ENCODE measurements around the gene YTHDC1.
"Not testable (repeated sequence)": the region's sequence is repeated elsewhere in the genome, so short reads cannot be mapped to it uniquely, and the experiment has no call there.

YTHDC1 gene

DNA sequence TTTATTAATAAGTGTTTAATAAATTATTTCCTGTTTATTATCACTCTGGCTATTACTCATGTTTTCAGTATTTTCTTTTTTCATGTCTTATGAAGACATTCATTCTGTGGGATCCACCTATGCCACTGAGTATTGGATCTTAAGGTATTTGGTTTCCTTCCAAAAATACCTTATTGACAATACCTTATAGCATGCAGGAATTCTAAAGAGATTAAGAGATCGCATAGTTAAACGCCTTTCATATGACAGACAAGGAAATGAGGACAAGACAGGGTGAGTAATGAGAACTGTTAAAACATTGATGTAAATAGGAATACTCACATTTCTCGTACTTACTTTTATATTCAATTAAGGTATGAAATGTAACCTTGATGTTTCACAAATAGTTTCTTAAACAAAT lies 66.2 kb downstream of the YTHDC1 start:
- no peak for DNase-seq

DNA sequence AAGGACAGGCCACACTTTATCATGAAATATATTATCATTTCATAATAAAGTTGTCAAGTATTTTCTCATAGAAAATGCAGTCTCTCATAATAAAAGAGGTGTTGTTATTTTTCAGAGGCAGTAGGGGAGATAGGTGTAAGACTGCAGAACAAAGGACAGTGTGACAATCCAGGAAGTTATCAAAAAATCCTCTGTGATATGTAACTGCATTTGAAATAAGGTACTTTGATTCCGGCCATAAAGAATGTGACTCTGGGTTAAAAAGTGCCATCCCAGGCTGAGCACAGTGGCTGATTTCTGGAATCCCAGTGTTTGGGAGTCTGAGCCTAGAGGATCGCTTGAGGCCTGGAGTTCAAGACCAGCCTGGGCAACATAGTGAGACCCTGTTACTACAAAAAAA lies 66.8 kb downstream of the YTHDC1 start:
- DNase-seq: no peak

DNA sequence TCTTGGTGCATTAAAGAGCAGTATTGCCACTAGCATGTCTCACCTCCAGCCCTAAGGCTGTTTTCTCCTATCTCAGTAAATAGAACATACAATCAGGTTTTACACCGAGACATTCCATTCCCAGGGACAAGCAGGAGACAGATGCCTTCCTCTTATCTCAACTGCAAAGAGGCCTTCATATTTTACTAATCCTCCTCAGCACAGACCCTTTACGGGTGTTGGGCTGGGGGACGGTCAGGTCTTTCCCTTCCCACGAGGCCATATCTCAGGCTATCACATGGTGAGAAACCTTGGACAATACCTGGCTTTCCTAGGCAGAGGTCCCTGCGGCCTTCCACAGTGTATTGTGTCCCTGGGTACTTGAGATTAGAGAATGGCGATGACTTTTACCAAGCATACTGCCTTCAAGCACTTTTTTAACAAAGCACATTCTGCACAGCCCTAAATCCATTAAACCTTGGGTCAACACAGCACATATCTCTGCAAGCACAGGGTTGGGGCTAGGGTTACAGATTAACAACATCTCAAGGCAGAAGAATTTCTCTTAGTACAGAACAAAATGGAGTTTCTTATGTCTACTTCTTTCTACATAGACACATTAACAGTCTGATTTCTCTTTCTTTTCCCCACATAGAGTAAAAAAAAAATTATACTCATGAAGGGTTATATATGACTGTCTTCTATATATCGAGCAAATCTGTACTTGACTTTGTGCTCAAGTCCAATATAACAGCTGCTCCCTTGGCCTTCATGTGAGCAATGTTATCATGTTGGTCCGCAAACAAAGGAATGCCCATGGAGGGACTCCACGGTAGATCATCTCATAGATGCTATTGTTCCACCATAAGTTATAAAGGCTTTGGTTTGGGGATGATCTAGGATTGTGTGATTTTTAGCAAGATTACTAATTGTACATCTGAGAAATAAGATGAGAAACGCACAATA lies 67.8 kb downstream of the YTHDC1 start:
- DNase-seq: not testable (repeated sequence)

DNA sequence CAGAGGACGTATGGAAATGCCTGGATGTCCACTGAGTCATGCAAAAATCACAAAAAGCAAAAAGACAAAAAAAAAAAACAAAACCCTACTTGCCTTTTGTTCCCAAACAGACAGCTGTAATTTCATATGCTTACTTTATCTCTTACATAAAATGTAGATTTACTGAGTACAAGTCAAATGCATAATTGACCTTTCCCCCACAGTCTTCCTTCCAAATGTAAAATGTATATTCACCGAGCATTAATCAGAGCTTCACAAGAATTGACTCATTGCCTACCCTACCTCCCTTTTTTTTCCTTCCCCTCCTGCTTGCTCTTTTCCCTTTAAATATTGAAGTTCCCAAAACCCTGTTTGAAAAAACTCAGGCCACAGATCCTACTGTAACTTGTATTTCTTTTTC lies 71.9 kb downstream of the YTHDC1 start:
- DNase-seq: no peak

DNA sequence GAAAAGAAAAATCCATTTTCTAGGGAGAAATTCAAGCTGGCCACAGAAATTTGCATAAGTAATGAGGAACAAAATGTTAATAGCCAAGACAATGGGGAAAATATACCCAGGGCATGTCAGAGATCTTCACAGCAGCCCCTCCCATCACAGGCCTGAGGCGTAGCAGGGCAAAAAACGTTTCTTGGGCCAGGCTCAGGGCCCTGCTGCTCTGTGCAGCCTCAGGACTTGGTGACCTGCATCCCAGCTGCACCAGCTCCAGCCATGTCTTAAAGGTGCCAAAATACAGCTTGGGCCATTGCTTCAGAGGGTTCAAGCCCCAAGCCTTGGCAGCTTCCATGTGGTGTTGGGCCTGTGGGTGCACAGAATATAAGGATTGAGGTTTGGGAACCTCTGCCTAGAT lies 72.3 kb downstream of the YTHDC1 start:
- DNase-seq: no peak

DNA sequence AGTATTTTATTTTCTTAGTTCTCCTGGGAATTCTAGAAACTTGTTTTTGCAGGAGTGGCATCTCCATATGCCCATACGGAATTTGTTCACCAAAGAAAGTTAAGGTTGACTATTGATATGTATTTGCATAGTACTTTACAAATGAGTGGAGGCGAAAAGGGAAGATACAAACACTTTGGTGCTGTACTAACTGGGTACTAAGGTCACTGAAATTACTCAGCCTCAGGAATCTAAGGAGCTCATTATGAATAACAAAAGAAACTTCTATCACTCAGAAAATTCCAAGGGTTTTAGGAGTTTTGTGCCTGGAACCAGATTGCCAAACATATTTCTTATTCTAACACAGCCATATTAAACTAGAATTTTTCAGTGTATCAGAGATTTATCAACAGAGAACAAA lies 77.0 kb downstream of the YTHDC1 start:
- DNase-seq: no peak

DNA sequence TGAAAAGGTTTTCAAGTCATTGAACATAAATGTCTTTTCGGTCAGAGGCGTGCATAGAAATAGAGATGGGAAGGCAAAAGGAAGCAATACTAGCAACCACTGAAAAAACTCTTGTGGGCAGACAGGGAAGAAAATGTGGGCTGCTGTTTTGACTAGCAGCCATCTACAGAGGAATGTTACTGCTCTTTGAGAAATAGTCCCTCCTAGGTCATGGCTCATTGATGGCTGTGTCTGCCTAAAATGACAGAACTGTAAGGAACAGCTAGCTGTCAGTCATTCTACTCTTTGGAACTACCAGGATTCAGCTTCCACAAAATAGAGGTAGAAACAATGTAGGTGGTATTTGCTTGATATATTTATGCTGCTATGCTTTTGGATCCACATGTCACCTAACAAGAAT lies 77.5 kb downstream of the YTHDC1 start:
- DNase-seq: no peak

DNA sequence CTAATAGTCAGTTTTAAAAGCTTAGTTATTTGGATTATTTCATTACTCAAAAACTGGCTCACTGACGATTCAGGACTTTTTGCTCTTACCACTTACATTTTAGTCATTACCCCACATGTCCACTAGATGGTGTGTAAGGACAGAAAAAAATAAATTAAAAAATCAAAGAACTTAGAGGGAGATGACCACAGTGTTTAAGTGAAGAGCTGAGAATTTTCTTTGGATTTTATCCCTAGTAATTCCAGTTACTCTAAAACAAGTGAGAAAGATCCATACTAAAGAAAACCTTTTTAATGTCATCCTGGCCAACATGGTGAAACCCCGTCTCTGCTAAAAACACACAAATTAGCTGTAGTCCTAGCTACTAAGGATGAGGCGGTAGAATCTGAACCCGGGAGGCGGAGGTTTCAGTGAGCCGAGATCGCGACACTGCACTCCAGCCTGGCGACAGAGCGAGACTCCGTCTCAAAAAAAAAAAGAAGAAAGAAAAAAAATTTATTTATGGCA lies 78.0 kb downstream of the YTHDC1 start:
- no peak for DNase-seq

DNA sequence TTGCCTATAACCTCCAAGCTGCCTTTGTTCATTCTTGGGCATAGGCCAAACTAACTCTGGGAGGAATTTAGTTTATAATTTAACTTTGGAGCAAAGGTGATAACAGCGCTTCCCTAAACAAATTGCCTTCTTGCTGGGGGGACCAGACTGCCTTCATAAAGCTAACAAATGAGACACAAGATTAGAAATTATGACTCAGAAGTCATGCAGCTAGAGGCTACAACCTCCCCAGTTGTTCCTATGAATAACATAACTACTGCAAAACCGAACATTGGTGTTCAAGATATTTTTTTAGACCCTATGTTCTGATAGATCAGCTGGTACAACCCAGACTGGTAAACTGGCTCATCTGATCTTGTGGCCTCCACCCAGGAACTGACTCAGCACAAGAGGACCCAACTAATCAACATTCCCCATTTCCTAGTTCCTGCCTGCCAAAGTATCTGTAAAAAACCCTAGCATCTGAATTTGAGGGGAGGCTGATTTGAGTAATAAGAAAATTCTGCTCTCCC lies 82.4 kb downstream of the YTHDC1 start:
- no peak for DNase-seq

DNA sequence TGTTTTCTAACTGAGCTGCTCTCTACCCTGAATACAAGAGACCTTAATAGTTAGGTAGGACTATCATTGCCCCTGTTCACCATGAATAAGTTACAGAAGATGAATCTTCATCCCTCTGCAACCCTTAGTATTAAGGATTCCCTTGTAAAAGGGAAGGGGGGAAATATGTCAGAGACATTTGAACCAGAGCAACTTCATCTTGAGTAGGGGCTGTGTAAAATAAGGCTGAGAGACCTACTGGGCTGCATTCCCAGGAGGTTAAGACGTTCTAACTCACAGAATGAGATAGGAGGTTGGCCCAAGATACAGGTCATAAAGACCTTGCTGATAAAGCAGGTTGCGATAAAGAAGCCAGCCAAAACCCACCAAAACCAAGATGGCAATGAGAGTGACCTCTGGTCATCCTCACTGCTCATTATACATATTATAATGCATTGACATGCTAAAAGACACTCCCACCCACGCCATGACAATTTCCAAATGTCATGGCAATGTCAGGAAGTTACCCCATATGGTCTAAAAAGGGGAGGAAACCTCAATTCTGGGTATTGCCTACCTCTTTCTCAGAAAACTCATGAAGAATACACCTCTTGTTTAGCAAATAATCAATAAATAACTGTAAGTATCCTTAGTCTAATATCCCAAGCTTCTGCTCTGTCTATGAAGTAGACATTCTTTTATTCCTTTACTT lies 84.9 kb downstream of the YTHDC1 start:
- DNase-seq: no peak
